Esophagus muscularis mucosa (tissue), 4 donors: ENCODE measurements around the gene TNFRSF11A. TPM values are rescaled to one million over a fixed set of nuclear protein-coding genes. Genes with fewer than 3 reads are reported as not detected.

Experiments
- DNase-seq: peaks from one replicate; pipeline ENCODE4 v3.0.0-alpha.2; 2017; ENCODE audit errors: extremely low spot score
- H3K27ac ChIP-seq, 4 donors: fragments of 200-600 bp; sonication (generic); replicated peaks in 1 of 4; 1 replicate in 3 of 4; 2 replicates in 1 of 4; pipeline ENCODE4 v1.5.1; 2016 to 2019; ENCODE audit warnings: mild to moderate bottlenecking in 1 of 4
- H3K27me3 ChIP-seq, 4 donors: fragments of 200-600 bp; sonication (generic); one replicate each; pipeline versions ENCODE4 v1.5.1 to v1.6.0; 2016 to 2019
- H3K36me3 ChIP-seq, 4 donors: fragments of 200-600 bp; sonication (generic); one replicate each; pipeline ENCODE4 v1.5.1; 2016 to 2019
- H3K4me1 ChIP-seq, 4 donors: fragments of 200-600 bp; sonication (generic); one replicate each; pipeline ENCODE4 v1.5.1; 2016 to 2019
- H3K4me3 ChIP-seq, 4 donors: fragments of 200-600 bp; sonication (generic); 1 replicate in 2 of 4; 2 replicates in 2 of 4; pipeline ENCODE4 v1.5.1; 2016 to 2019; ENCODE audit warnings: mild to moderate bottlenecking in 4 of 4, moderate library complexity in 1 of 4
- H3K9me3 ChIP-seq, 4 donors: fragments of 200-600 bp; sonication (generic); 1 replicate in 3 of 4; 2 replicates in 1 of 4; pipeline ENCODE4 v1.5.1; 2016 to 2019
- CTCF ChIP-seq, 3 experiments: fragments of 200-600 bp in 2 of 3; fragments of 450-650 bp in 1 of 3; sonication (generic) in 2 of 3; IDR thresholded peaks; one replicate each; pipeline ENCODE4 v1.5.1; 2017 to 2019; ENCODE audit warnings: antibody characterized with exemption in 3 of 3, mild to moderate bottlenecking in 2 of 3, moderate library complexity in 1 of 3
- EP300 ChIP-seq: sonication (generic); formaldehyde crosslinking; IDR thresholded peaks from one replicate; pipeline ENCODE4 v1.6.1; 2017; ENCODE audit warnings: antibody characterized with exemption
- POLR2A ChIP-seq: fragments of 450-650 bp; IDR thresholded peaks from one replicate; pipeline ENCODE4 v1.6.1; 2017; ENCODE audit warnings: antibody characterized with exemption, moderate library complexity, mild to moderate bottlenecking, low read depth
- POLR2AphosphoS5 ChIP-seq, 2 donors: sonication (generic); formaldehyde crosslinking; IDR thresholded peaks; one replicate each; pipeline ENCODE4 v1.6.1; 2017; ENCODE audit warnings: antibody characterized with exemption in 2 of 2
- WGBS: methylation state at CpG from one replicate; pipeline ENCODE4 v1.1.5; 2018; 5-methylcytosine and 5-hydroxymethylcytosine counted together
- intact Hi-C: fragments of 100-400 bp; cut with DNase I; formaldehyde crosslinking; loops from one replicate; pipeline ENCODE4 v1.15.1; 2023
- total RNA-seq, 4 donors: library from RNA; depleted of rRNA; stranded (reverse); fragments of >200 nt; gene quantifications; one replicate each; pipeline versions ENCODE4 v1.1.0 to v1.2.1, GENCODE V29; 2016

The TNFRSF11A gene
- total RNA-seq, 4 donors from 2014 or later = 1.2 to 3.9 (median 2.0) TPM

GRCh38 chr18:62281684-62282083, 43.4 kb upstream of the TNFRSF11A start:
- TF ChIP-seq POLR2A (no peak), POLR2AphosphoS5 (IDR thresholded peaks at IDR 0.05) (no peak), CTCF (IDR thresholded peaks at IDR 0.05) (no peak), EP300 (no peak)
- intact Hi-C loops = no loop called here
- H3K4me1 ChIP-seq = peaks cover 6 to 20% (median 10%) of the 10 kb centered on the region in 4 donors
- H3K9me3 ChIP-seq = no peaks in the 10 kb centered on the region
- no peaks in the 10 kb centered on the region for H3K27me3 ChIP-seq
- DNase-seq = no peak
- no peak overlapping the region for H3K27ac ChIP-seq
- H3K36me3 ChIP-seq = peaks cover 0 to 51% (median 12%) of the 10 kb centered on the region in 4 donors
- H3K4me3 ChIP-seq = no peak overlapping the region
- 67% methylated on average over 1 of the region's 1 CpG for WGBS

- H3K4me3 ChIP-seq = no peak overlapping the region
- H3K27me3 ChIP-seq = no peaks in the 10 kb centered on the region
- H3K9me3 ChIP-seq = no peaks in the 10 kb centered on the region
- intact Hi-C loops = no loop called here
- H3K27ac ChIP-seq = no peak overlapping the region
- peaks cover 0 to 51% (median 12%) of the 10 kb centered on the region in 4 donors for H3K36me3 ChIP-seq
- DNase-seq = no peak
- peaks cover 6 to 20% (median 10%) of the 10 kb centered on the region in 4 donors for H3K4me1 ChIP-seq
- TF ChIP-seq EP300 = no peak
- no peak for TF ChIP-seq POLR2A
- no peak for TF ChIP-seq POLR2AphosphoS5 (IDR thresholded peaks at IDR 0.05)
- no peak for TF ChIP-seq CTCF (IDR thresholded peaks at IDR 0.05)
- WGBS = 36% methylated on average over 2 of the region's 2 CpGs
Observed at GRCh38 chr18:62282188-62282629, 42.9 kb upstream of the TNFRSF11A start.

DNA sequence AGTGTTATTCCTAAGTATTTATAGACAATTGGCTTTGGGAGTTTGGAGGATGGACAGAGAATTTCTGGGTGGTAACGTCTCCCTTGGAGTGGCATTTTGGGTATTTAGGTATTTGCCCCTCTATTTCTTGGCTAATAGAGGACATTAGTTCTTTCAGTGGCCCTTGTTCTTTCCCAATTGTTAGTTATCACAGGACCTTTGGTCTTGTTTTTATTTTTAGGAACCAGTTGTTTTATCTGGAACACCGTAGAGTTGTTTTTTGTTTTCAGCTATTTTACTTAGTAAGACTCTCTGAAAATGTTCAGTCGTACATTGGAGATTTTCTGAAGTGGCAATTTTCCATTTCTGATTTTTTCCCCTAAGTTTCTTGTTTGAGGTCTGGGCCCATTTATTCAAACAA, 40.5 kb upstream of the TNFRSF11A start:
- intact Hi-C loops = no loop called here
- peaks cover 6 to 20% (median 10%) of the 10 kb centered on the region in 4 donors for H3K4me1 ChIP-seq
- H3K36me3 ChIP-seq = peaks cover 0 to 68% (median 13%) of the 10 kb centered on the region in 4 donors
- H3K27ac ChIP-seq = no peak overlapping the region
- no peak overlapping the region for H3K4me3 ChIP-seq
- no peaks in the 10 kb centered on the region for H3K9me3 ChIP-seq
- TF ChIP-seq CTCF (IDR thresholded peaks at IDR 0.05) (no peak), EP300 (no peak), POLR2AphosphoS5 (IDR thresholded peaks at IDR 0.05) (no peak), POLR2A (no peak)
- 84% methylated on average over 3 of the region's 3 CpGs for WGBS
- no peak for DNase-seq
- no peaks in the 10 kb centered on the region for H3K27me3 ChIP-seq

DNA sequence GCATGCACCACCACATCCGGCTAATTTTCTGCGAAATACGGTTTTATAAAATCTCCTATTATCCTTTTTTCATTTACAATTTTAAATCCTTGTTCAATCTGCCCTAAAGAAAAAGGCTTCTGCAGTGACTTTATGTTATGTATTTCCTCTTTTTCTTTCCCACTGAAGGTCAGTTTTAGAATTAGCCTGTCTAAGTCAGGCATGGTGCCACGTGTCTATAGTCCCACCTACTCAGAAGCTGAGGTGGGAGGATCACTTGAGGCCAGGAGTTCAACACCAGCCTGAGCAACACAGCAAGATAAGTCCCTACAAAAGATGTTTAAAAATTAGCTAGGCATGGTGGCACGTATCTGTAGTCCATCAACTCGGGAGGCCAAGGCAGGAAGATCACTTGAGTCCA, 39.8 kb upstream of the TNFRSF11A start:
- H3K9me3 ChIP-seq = no peaks in the 10 kb centered on the region
- WGBS = 94% methylated on average over 6 of the region's 6 CpGs
- H3K27ac ChIP-seq = no peak overlapping the region
- DNase-seq = no peak
- peaks cover 0 to 63% (median 13%) of the 10 kb centered on the region in 4 donors for H3K36me3 ChIP-seq
- TF ChIP-seq CTCF (IDR thresholded peaks at IDR 0.05) = no peak
- no peak for TF ChIP-seq POLR2AphosphoS5 (IDR thresholded peaks at IDR 0.05)
- TF ChIP-seq POLR2A = no peak
- no peak for TF ChIP-seq EP300
- intact Hi-C loops = no loop called here
- H3K4me1 ChIP-seq = peaks cover 6 to 20% (median 10%) of the 10 kb centered on the region in 4 donors
- no peaks in the 10 kb centered on the region for H3K27me3 ChIP-seq
- H3K4me3 ChIP-seq = no peak overlapping the region
